ENCODE data around the gene ATL2. TPM values are rescaled to one million over a fixed set of nuclear protein-coding genes. Genes with fewer than 3 reads are reported as not detected.

Gene ATL2
- total and polyA plus RNA-seq, 9 donors = 47.9 to 149 (median 88.6) TPM

GRCh38 chr2:38293152-38293865 is 83.8 kb downstream of the ATL2 start:
- Histone ChIP-seq H3K9me3 (no peaks in the 10 kb centered on the region), H3K36me3 (no peaks in the 10 kb centered on the region), H3K27me3 (no peaks in the 10 kb centered on the region), H3K4me3 (no peak overlapping the region), H3K4me1 (ENCODE audit: insufficient read depth) (no peaks in the 10 kb centered on the region), H3K27ac (no peak overlapping the region)
- WGBS, 3 donors = 94 to 95% (median 94%) methylated on average over 7 of the region's 7 CpGs
- intact Hi-C loops (cut with DNase I) = loop anchor here in 1 of 4 donors (5.0 kb wide), 1 partner anchor 1074 kb away; no protein-coding TSS in a partner anchor
- no peak for TF ChIP-seq EP300 (IDR thresholded peaks at IDR 0.05)
- TF ChIP-seq POLR2A (IDR thresholded peaks at IDR 0.05) = no peak
- no peak for TF ChIP-seq CTCF (IDR thresholded peaks at IDR 0.05)
- no peak for DNase-seq

GRCh38 chr2:38290332-38290731 is 86.7 kb downstream of the ATL2 start:
- Histone ChIP-seq H3K36me3 (no peaks in the 10 kb centered on the region), H3K4me3 (no peak overlapping the region), H3K4me1 (ENCODE audit: insufficient read depth) (no peaks in the 10 kb centered on the region), H3K27ac (no peak overlapping the region), H3K27me3 (no peaks in the 10 kb centered on the region), H3K9me3 (no peaks in the 10 kb centered on the region)
- intact Hi-C loops (cut with DNase I) = loop anchor here in 1 of 4 donors (5.0 kb wide), 1 partner anchor 1077 kb away; no protein-coding TSS in a partner anchor
- TF ChIP-seq POLR2A (IDR thresholded peaks at IDR 0.05) (no peak), EP300 (IDR thresholded peaks at IDR 0.05) (no peak), CTCF (IDR thresholded peaks at IDR 0.05) (no peak)
- 54 to 67% (median 62%) methylated on average over 4 of the region's 4 CpGs for WGBS, 3 donors
- no peak for DNase-seq

GRCh38 chr2:38284971-38285370 is 92.1 kb downstream of the ATL2 start:
- 52 to 56% (median 54%) methylated on average over 3 of the region's 3 CpGs for WGBS, 3 donors

GRCh38 chr2:38281095-38281742 is 95.9 kb downstream of the ATL2 start:
- Histone ChIP-seq H3K4me1 (ENCODE audit: insufficient read depth) (no peaks in the 10 kb centered on the region), H3K27ac (no peak overlapping the region), H3K9me3 (no peaks in the 10 kb centered on the region), H3K27me3 (no peaks in the 10 kb centered on the region), H3K36me3 (no peaks in the 10 kb centered on the region), H3K4me3 (no peak overlapping the region)
- TF ChIP-seq EP300 (IDR thresholded peaks at IDR 0.05) = no peak
- no peak for TF ChIP-seq POLR2A (IDR thresholded peaks at IDR 0.05)
- no peak for TF ChIP-seq CTCF (IDR thresholded peaks at IDR 0.05)
- intact Hi-C loops (cut with DNase I) = no loop called here
- no peak for DNase-seq
- 90 to 92% (median 92%) methylated on average over 6 of the region's 6 CpGs for WGBS, 3 donors

More at GRCh38 chr2:38284971-38285370, 92.1 kb downstream of the ATL2 start:
- DNase-seq = no peak
- intact Hi-C loops (cut with DNase I) = no loop called here
- Histone ChIP-seq H3K36me3 (no peaks in the 10 kb centered on the region), H3K27ac (no peak overlapping the region), H3K4me1 (ENCODE audit: insufficient read depth) (no peaks in the 10 kb centered on the region), H3K4me3 (no peak overlapping the region), H3K27me3 (no peaks in the 10 kb centered on the region), H3K9me3 (no peaks in the 10 kb centered on the region)
- TF ChIP-seq CTCF (IDR thresholded peaks at IDR 0.05) (no peak), POLR2A (IDR thresholded peaks at IDR 0.05) (no peak), EP300 (IDR thresholded peaks at IDR 0.05) (no peak)
